ENCODE data around the gene RADX.

DNA sequence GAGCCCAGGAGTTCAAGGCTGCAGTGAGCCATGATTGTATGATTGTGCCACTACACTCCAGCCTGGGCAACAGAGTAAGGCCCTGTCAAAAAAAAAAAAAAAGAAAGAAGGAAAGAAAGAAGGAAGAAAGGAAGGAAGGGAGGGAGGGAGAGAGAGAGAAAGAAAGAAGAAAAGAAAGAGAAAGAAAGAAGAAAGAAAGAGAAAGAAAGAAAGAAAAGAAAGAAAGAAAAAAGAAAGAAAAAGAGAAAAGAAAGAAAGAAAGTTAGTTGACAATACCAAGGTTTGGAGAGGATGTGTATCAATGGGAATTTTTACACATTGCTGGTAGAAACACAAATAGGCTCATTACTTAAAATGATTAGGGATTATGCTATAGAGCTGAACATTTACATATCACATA lies 19.8 kb downstream of the RADX start:
- no peak for TF ChIP-seq POLR2A (IDR thresholded peaks at IDR 0.05; ENCODE audit: low read length)
- no peak for TF ChIP-seq GATA1 (IDR thresholded peaks at IDR 0.05; ENCODE audit: low read depth, low read length)
